HG02852 (cell line): ENCODE data around the gene METTL16.
A peak's percentile ranks its signal among the peaks of the same experiment; 100 is the strongest.
"Not testable (repeated sequence)": the region's sequence is repeated elsewhere in the genome, so short reads cannot be mapped to it uniquely, and the experiment has no call there.

ENCODE experiments used
- ATAC-seq: cut with Tn5 transposase; IDR thresholded peaks from one replicate; pipeline ENCODE4 v1.9.1; 2021; ENCODE audit warnings: mild to moderate bottlenecking, moderate library complexity; ENCODE audit not compliant: unreplicated experiment

The METTL16 gene, protein sequence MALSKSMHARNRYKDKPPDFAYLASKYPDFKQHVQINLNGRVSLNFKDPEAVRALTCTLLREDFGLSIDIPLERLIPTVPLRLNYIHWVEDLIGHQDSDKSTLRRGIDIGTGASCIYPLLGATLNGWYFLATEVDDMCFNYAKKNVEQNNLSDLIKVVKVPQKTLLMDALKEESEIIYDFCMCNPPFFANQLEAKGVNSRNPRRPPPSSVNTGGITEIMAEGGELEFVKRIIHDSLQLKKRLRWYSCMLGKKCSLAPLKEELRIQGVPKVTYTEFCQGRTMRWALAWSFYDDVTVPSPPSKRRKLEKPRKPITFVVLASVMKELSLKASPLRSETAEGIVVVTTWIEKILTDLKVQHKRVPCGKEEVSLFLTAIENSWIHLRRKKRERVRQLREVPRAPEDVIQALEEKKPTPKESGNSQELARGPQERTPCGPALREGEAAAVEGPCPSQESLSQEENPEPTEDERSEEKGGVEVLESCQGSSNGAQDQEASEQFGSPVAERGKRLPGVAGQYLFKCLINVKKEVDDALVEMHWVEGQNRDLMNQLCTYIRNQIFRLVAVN

DNA sequence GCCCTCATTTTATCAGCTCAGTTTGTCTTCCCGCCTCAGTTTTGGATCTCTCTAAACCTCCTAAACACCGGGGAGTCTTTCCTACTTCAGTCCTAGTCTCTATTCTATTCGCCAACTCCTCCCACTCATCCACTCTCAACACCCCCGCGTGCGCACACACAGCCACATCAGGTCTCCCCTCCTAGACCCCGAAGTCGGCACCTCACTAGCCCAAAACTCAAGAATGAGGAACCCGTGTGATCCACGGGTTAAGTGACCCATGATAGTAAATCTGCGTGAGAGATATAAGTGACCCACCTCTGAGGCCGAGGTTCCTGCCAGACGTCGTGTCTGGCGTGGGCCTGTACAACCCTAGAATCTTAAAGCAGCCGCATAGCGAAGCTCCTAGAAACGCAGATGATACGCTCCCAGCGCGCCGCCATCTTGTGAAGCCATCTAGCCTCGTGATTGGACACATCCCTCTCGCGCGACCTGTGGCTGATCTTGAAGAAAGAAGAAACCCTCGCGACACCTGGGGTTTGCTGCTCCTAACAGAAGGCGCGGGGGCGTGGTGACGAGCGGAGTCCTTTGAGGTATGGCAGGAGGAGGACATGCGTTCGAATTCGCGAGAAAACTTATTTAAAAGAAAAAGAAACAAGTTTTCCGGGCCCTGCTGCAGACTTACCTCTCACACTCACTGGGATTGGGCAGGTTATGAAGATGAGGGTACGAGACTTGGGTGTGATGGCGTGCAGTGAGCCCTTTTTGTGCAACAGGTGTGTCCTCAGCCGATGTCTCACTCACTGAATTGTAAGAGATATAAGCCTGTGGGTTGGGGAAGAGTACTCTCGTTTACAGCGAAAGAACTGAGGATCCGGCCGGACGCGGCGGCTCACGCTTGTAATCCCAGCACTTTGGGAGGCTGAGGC is at the start of gene METTL16:
Gene METTL16, minus strand, starts transcription at position 427 of the 908 bp plus-strand sequence. CDS start 9,557 bp downstream, outside the sequence.
- peak; percentile 98 for ATAC-seq

DNA sequence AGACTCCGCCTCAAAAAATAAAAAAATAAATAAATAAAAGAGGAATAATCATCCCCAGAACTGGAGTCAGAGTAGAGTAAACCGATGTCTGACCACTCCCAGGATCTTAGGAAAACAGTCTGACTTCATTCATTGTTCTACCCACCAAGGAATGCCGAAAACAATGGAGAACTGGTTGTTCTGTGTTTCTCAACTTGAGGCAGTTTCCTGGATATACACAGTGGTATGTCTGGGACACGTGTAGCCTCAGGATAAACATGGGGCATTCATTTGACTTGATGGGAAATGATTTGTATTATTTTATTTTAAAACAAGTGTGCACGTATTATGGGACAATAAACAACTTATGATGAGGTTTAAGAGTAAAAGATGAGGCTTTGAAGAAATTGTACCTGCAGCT is 49.0 kb upstream of the METTL16 start:
- no peak for ATAC-seq

DNA sequence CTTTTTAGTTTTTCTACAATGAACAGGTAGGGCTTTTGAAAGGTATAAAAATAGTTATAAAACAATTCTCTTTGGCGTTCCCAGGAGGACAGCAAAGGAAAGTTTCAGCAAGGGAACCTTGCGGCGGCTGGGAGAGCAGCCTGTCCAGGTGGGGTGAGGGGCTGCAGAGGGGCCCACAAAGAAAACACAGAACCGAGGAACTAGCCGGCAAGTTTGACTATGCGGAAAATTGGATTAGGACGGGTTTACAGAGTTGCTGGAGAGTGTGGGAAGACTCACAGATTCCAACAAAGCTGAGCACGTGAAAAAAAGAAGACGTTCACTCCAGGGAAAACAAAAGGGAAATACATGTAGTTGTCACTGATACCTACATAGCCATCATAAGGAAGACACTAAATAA is 40.2 kb upstream of the METTL16 start:
- no peak for ATAC-seq

DNA sequence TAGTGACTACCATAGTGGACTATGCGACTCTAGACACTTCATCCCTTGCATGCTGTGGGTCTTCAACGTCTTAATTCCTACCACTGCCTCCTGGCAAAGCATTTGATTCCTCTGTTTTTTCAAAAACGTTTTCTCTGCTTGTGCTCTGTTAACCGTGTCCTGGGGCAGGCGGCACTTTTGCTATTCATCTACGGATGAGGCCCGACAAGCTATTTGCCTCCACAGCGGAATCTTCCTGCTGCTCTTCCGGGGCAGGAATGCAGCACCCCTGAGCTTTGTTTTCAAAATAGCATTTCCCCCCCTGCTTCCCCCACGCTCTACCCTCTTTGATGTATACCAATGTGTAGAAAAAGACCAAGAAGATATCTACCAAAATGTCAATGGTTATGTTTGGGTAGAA is 39.8 kb upstream of the METTL16 start:
- ATAC-seq = no peak

DNA sequence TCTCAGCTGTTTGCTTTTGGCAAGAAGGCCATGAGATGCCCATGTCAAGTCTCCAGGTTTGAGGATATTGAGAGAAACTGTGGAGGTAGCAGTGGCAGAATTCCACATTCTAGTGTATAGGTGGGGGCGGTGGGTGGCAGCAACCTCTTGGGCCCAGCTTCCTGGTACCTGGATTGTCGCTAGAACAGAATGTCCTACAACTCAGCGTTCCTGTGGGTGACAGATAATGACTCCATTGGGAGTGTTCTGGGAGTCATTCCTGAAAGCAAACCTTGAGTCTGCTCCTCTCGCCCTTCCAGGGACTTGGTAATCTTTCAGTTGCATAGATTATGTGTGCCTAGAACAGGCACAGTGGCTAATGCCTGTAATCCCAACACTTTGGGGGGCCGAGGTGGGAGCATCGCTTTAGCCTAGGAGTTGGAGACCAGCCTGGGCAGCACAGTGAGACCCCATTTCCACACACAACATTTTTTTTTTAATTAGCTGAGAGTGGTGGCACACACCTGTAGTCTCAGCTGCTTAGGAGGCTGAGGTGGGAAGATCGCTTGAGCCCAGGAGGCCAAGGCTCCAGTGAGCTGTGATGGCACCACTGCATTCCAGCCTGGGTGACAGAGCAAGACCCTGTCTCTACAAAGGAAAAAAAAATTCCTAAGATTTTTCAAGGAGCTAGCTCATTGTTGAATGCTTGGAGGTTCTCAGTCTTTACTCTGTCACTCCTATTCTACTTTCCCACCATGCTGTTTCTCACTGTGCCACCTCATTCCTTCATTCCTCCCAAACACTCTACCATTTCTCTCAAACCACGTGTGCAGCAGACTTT is 37.9 kb upstream of the METTL16 start:
- ATAC-seq = no peak

DNA sequence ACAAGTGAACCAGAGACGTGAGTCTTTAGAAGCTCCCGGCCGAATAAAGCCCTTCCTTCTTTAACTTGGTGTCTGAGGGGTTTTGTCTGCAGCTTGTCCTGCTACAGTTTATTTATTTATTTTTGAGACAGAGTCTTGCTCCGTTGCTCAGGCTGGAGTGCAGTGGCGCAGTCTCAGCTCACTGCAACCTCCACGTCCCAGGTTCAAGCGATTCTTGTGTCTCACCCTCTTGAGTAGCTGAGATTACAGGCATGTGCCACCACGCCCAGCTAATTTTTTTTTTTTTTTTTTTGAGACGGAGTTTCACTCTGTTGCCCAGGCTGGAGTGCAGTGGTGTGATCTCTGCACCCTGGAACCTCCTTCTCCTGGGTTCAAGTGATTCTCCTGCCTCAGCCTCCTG is 36.3 kb upstream of the METTL16 start:
- ATAC-seq = not testable (repeated sequence)

DNA sequence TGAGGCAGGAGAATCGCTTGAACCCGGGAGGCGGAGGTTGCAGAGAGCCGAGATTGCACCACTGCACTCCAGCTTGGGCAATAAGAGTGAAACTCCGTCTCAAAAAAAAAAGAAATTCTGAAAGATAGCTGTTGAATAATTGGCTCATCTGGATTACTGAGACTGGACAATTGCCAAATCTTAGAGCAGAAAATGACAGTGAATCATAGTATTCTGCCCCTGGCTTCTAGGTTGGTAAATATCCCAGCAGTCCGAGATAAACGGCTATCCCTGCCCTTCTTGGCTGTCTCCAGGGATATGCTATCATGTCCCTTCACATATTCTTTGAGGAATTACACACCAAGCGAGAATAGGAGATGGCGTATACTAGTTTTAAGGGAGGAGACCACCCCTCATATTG is 35.5 kb upstream of the METTL16 start:
- no peak for ATAC-seq

DNA sequence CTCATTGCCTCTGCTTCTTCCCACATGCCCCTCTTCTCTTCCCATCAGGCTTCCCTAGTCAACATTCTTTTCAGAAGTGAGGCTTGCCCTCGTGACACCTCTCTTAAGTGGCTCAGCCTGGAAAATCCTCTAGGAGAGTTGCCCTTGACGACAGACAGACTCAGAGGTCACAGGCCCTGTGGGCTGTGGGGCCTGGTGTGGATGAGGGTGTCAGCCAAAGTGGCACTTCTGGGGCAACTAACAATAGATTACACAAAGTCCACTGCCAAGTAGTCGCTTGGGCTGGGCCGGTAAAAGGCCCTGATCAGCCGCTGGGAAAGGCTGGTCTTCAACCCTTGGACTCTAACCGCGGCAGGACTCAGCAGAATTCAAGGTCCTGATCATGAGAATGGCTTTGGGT is 33.7 kb upstream of the METTL16 start:
- ATAC-seq = no peak

DNA sequence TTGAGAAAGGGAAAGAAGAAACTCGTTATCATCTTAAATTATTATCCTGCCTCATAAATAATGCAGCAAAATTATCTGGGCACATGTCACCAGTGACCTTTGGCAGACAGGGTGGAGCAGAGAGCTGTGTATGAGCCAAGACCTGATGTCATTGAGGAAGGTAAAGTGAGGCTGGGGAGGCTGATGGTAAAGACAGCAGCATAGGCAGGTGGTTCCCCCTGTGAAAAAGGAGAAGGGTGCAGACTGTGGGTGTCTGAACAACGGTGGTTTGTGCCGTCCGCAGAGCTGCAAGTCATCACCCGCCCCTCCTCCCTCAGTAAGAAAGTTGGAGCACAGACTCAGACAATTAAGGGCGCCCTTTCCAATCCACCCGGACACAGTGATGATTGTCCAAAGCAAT is 30.8 kb upstream of the METTL16 start:
- ATAC-seq = no peak

DNA sequence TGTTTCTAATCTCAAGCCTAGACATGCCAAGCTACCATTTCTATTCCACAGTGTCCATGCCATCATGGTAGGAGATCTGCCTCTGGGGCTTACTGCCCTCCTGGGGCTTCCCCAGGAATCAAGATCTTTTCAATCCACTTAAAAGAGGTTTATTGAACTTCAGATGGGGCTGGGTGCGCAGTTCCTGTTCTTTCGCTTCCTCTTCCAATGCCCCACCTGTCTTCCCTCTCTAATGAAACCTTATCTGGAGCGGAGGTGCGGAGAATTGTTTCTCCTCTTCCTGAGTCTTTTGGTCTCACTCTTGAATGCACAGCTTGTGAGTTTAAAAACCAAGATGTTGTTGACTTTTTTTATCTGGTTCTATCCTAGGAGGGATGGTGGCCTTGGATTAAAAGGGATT is 30.4 kb upstream of the METTL16 start:
- no peak for ATAC-seq

DNA sequence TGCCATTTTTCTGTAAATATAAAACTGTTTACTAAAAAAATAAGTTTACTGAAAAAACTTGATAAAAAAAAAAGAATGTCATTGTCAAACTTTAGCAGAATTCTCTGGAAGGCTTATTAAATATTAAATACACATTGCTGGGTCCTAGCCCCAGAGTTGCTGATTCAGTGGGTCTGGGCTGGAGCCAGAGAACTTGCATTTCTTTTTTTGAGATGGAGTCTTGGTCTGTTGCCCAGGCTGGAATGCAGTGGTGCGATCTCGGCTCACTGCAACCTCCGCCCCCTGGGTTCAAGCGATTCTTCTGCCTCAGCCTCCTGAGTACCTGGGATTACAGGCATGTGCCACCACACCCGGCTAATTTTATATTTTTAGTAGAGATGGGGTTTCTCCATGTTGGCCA is 25.9 kb upstream of the METTL16 start:
- ATAC-seq = not testable (repeated sequence)

DNA sequence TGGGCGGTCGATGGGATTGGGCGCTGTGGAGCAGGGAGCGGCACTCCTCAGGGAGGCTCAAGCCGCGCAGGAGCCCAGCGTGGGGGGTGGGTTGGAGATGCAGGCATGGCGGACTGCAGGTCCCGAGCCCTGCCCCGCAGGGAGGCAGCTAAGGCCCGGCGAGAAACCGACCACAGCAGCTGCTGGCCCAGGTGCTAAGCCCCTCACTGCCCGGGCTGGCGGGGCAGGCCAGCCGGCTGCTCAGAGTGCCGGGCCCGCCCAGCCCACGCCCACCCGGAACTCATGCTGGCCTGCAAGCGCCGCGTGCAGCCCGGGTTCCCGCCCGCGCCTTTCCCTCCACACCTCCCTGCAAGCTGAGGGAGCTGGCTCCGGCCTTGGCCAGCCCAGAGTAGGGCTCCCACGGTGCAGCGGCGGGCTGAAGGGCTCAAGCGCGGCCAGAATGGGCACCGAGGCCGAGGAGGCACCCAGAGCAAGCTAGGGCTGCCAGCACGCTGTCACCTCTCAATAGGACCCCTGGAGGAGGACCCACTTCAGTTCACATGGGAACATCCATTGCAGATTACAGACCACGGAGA is 20.5 kb upstream of the METTL16 start:
- no peak for ATAC-seq

DNA sequence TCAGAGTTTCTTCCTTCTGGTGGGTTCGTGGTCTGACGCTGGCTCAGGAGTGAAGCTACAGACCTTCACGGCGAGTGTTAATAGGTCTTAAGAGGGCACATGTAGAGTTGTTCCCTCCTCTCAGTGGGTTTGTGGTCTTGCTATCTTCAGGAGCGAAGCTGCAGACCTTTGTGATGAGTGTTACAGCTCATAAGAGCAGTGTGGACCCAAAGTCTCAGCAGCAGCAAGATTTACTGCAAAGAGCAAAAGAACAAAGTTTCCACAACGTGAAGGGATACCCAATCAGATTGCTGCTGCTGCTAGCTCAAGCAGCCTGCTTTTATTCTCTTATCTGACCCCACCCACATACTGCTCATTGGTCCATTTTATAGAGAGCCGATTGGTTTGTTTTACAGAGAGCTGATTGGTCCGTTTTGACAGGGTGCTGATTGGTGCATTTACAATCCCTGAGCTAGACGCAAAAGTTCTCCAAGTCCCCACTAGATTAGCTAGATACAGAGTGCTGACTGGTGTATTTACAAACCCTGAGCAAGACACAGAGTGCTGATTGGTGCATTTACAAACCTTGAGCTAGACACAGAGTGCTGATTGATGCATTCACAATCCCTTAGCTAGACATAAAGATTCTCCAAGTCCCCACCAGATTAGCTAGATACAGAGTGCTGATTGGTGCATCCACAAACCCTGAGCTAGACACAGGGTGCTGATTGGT is 19.7 kb upstream of the METTL16 start:
- ATAC-seq = not testable (repeated sequence)

DNA sequence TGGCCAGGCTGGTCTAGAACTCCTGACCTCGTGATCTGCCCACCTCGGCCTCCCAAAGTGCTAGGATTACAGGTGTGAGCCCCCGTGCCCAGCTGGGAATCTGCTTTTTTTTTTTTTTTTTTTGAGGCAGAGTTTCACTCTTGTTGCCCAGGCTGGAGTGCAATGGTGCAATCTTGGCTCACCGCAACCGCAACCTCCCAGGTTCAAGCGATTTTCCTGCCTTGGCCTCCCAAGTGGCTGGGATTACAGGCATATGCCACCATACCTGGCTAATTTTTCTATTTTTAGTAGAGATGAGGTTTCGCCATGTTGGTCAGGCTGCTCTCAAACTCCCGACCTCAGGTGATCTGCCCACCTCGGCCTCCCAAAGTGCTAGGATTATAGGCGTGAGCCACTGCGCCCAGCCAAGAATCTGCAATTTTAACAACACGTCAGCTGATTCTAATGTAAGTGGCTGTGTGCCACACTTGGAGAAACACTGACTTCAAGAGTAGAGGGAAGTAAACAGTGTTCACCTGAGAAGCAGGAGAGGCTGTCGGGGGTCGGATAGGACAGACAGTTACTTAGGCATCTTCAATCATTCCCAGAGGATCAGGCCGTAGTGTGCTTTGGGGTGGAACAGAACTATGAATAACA is 10.2 kb upstream of the METTL16 start:
- not testable (repeated sequence) for ATAC-seq

DNA sequence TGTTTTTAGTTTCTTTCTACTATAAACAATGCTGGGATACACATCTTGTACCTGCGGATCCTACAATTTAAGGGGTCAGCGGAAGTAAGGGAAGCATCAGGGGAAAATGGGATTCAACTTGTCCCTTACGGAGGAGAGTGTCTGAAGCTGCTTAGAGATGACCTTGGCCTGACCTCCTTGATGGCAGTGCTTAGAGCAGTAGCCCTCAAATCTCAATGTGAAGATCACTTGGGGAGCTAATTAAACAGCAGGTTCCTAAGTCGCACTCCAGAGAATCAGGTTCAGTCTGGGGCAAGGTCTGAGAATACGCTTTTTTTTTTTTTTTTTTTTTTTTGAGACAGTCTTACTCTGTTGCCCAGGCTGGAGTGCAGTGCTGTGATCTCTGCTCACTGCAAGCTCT is 9.6 kb upstream of the METTL16 start:
- no peak for ATAC-seq

DNA sequence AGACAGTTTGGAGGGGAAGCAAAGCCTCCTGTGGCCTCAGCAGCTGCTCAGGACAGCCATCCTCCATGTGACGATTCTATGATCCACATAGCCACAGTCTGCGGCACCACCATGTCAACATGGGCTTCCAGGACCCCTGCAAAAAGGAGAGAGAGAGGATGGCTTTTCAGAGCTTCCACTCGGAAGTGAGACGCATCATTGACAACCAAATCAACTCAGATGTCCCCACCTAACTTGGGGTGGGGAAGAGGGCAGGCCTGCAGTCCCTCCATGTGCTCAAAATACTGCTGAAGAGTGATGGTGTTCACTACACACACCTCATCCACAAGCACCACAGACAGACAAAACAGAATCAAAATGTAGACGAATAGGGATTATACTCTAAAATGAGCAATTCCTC is 5.9 kb upstream of the METTL16 start:
- ATAC-seq = no peak

DNA sequence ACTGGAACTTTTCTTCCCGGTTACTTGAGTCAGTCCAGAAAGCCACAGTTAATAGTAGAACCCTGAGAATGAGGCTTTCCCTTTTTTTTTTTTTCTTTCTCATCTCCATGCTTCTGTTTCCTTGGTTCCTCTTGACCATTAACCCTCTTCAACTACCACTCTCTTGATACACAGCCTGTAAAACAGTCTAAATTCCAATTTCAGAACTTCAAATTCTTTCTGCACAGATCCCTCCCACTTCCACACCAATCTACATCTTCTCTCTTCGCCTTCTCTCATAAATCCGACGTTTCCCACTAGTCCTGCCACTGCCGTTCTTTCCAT is 588 bp downstream of the METTL16 start:
- ATAC-seq = no peak

DNA sequence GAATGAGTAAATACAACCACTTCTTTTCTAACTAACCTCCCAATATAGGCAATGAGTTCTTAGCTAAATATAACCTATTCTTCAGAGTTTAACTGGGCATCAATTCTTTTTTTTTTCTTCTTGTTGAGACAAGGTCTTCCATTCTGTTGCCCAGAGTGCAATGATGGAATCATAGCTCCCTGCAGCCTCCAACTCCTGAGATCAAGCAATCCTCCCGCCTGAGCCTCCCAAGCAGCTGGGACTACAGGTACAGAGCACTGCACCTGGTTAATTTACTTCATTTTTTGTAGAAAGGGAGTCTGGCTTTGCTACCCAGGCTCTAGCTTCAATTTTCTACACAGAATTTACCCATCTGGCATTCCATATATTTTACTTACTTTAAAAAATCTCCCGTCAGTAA is 1.1 kb downstream of the METTL16 start:
- ATAC-seq = no peak

DNA sequence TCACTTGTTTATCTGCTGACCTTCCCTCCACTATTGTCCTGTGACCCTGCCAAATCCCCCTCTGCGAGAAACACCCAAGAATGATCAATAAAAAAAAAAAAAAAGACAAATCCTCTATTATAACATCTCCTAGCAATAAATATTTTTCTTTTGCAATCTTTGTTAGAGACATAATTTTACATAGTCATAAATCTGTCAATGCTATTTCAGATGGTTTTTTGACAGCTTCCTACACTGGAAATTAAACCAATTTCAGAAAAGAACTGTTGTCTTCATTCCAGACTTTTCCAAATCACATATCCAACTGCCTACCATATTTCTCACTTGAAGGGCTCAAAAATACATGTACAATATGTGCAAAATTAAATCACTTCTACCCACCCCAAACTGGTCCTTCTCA is 3.7 kb downstream of the METTL16 start:
- no peak for ATAC-seq
